CD8-positive, alpha-beta memory T cell (primary cell): ENCODE measurements around the gene CPZ. TPM values are rescaled to one million over a fixed set of nuclear protein-coding genes. Genes with fewer than 3 reads are reported as not detected.
"Not testable (repeated sequence)": the region's sequence is repeated elsewhere in the genome, so short reads cannot be mapped to it uniquely, and the experiment has no call there.

ENCODE experiments used
- CTCF ChIA-PET: fragments of 350-600 bp; sonication (Branson Sonifier 250); formaldehyde crosslinking; loops from one replicate; lab custom pipeline; 2021; ENCODE audit warnings: antibody characterized with exemption; lab: Charles Lee
- POLR2A ChIA-PET: fragments of 350-600 bp; sonication (Branson Sonifier 250); formaldehyde crosslinking; loops from one replicate; lab custom pipeline; 2021; ENCODE audit warnings: antibody characterized with exemption; lab: Charles Lee
- DNase-seq, 5 donors: peaks; one replicate each; pipeline versions ENCODE4 v3.0.0 to v3.0.0-alpha.2; 2020 to 2022; ENCODE audit warnings: mixed read lengths in 1 of 5
- H3K27ac ChIP-seq: one replicate; pipeline ENCODE4 v1.7.0; 2013; ENCODE audit warnings: low read depth, mild to moderate bottlenecking, low read length, moderate library complexity
- H3K27me3 ChIP-seq: 2 replicates; pipeline ENCODE4 v1.7.0; 2013; ENCODE audit warnings: low read length, mild to moderate bottlenecking; ENCODE audit not compliant: insufficient read depth, poor library complexity, severe bottlenecking
- H3K36me3 ChIP-seq: 2 replicates; pipeline ENCODE4 v1.7.0; 2013; ENCODE audit warnings: mild to moderate bottlenecking, low read length, moderate library complexity; ENCODE audit not compliant: insufficient read depth
- H3K4me1 ChIP-seq: 2 replicates; pipeline ENCODE4 v1.7.0; 2013; ENCODE audit warnings: mild to moderate bottlenecking, low read length, moderate library complexity; ENCODE audit not compliant: insufficient read depth
- H3K4me3 ChIP-seq: 2 replicates; pipeline ENCODE4 v1.7.0; 2013; ENCODE audit warnings: mild to moderate bottlenecking, low read length
- H3K9me3 ChIP-seq: 2 replicates; pipeline ENCODE4 v1.7.0; 2013; ENCODE audit warnings: mild to moderate bottlenecking, low read length
- H3K27ac Mint-ChIP-seq, 8 donors: one replicate each; pipeline ENCODE4 v1.8.0; 2020 to 2021; ENCODE audit warnings: mixed read lengths in 8 of 8, mild to moderate bottlenecking in 6 of 8, inconsistent platforms in 3 of 8, moderate library complexity in 3 of 8
- H3K27me3 Mint-ChIP-seq, 2 donors: one replicate each; pipeline ENCODE4 v1.8.0; 2020 to 2021; ENCODE audit warnings: mixed read lengths in 2 of 2, mild to moderate bottlenecking in 1 of 2, moderate library complexity in 1 of 2
- H3K36me3 Mint-ChIP-seq, 3 donors: one replicate each; pipeline ENCODE4 v1.8.0; 2020 to 2021; ENCODE audit warnings: mixed read lengths in 3 of 3, inconsistent platforms in 1 of 3, mild to moderate bottlenecking in 1 of 3
- H3K4me1 Mint-ChIP-seq, 3 donors: one replicate each; pipeline ENCODE4 v1.8.0; 2020 to 2021; ENCODE audit warnings: mixed read lengths in 3 of 3, inconsistent platforms in 1 of 3, mild to moderate bottlenecking in 1 of 3
- H3K4me3 Mint-ChIP-seq, 7 donors: one replicate each; pipeline ENCODE4 v1.8.0; 2020 to 2021; ENCODE audit warnings: mixed read lengths in 7 of 7, mild to moderate bottlenecking in 6 of 7, moderate library complexity in 4 of 7, inconsistent platforms in 2 of 7
- H3K9me3 Mint-ChIP-seq, 5 donors: one replicate each; pipeline ENCODE4 v1.8.0; 2020 to 2022; ENCODE audit warnings: mixed read lengths in 5 of 5, mild to moderate bottlenecking in 3 of 5, moderate library complexity in 2 of 5, inconsistent platforms in 1 of 5
- polyA plus RNA-seq: library from polyadenylated mRNA; unstranded; fragments of 300-500 nt; fragmentation: Illumina TruSeq; gene quantifications from one replicate; pipeline ENCODE4 v1.2.3, GENCODE V29; 2021
- total RNA-seq, 2 experiments: library from RNA; stranded (reverse); gene quantifications; one replicate each; pipeline ENCODE4 v1.2.3, GENCODE V29; 2021

The CPZ gene
- total and polyA plus RNA-seq, 3 experiments from 2014 or later = not detected

GRCh38 chr4:8635897-8636554 lies 43.5 kb downstream of the CPZ start:
- H3K9me3 Mint-ChIP-seq, H3K4me3 ChIP-seq, H3K27me3 ChIP-seq, H3K4me1 ChIP-seq, H3K36me3 Mint-ChIP-seq, H3K36me3 ChIP-seq, DNase-seq, H3K4me3 Mint-ChIP-seq, H3K27ac Mint-ChIP-seq, POLR2A ChIA-PET, H3K27me3 Mint-ChIP-seq, H3K27ac ChIP-seq, H3K4me1 Mint-ChIP-seq, CTCF ChIA-PET, H3K9me3 ChIP-seq: not testable (repeated sequence)

- ChIA-PET POLR2A (no interaction called here), CTCF (no interaction called here)
- Histone ChIP-seq H3K4me1 (no peaks in the 10 kb centered on the region), H3K4me3 (no peak overlapping the region), H3K27me3 (no peaks in the 10 kb centered on the region), H3K27ac (no peak overlapping the region), H3K36me3 (no peaks in the 10 kb centered on the region), H3K9me3 (no peaks in the 10 kb centered on the region)
- DNase-seq = no peak
- no peaks in the 10 kb centered on the region for H3K36me3 Mint-ChIP-seq
- peaks cover 0 to under 1% of the 10 kb centered on the region in 2 donors for H3K27me3 Mint-ChIP-seq
- H3K9me3 Mint-ChIP-seq = no peaks in the 10 kb centered on the region
- H3K4me1 Mint-ChIP-seq = no peaks in the 10 kb centered on the region
- H3K27ac Mint-ChIP-seq = no peak overlapping the region
- no peak overlapping the region for H3K4me3 Mint-ChIP-seq
Observed at GRCh38 chr4:8637456-8637984, 45.0 kb downstream of the CPZ start.

- no peaks in the 10 kb centered on the region for H3K36me3 ChIP-seq
- H3K9me3 ChIP-seq = no peaks in the 10 kb centered on the region
- no peaks in the 10 kb centered on the region for H3K4me1 Mint-ChIP-seq
- CTCF ChIA-PET = no interaction called here
- H3K9me3 Mint-ChIP-seq = no peaks in the 10 kb centered on the region
- no peak overlapping the region for H3K27ac Mint-ChIP-seq
- H3K36me3 Mint-ChIP-seq = no peaks in the 10 kb centered on the region
- no peaks in the 10 kb centered on the region for H3K27me3 ChIP-seq
- POLR2A ChIA-PET = no interaction called here
- DNase-seq = peak in 1 of 5 donors; percentile 31
- peaks cover 0 to 1% of the 10 kb centered on the region in 2 donors for H3K27me3 Mint-ChIP-seq
- H3K4me3 ChIP-seq = no peak overlapping the region
- H3K4me1 ChIP-seq = no peaks in the 10 kb centered on the region
- H3K4me3 Mint-ChIP-seq = no peak overlapping the region
- H3K27ac ChIP-seq = no peak overlapping the region
Observed at GRCh38 chr4:8639021-8639420, 46.5 kb downstream of the CPZ start.

GRCh38 chr4:8639777-8640720 lies 47.5 kb downstream of the CPZ start:
- H3K4me3 Mint-ChIP-seq = no peak overlapping the region
- no peaks in the 10 kb centered on the region for H3K4me1 Mint-ChIP-seq
- Histone ChIP-seq H3K36me3 (no peaks in the 10 kb centered on the region), H3K27ac (no peak overlapping the region), H3K9me3 (no peaks in the 10 kb centered on the region), H3K4me1 (no peaks in the 10 kb centered on the region), H3K27me3 (no peaks in the 10 kb centered on the region), H3K4me3 (no peak overlapping the region)
- no peak for DNase-seq
- H3K9me3 Mint-ChIP-seq = no peaks in the 10 kb centered on the region
- H3K27ac Mint-ChIP-seq = no peak overlapping the region
- CTCF ChIA-PET = no interaction called here
- peaks cover 0 to 1% of the 10 kb centered on the region in 2 donors for H3K27me3 Mint-ChIP-seq
- POLR2A ChIA-PET = no interaction called here
- no peaks in the 10 kb centered on the region for H3K36me3 Mint-ChIP-seq

GRCh38 chr4:8640816-8641215 lies 48.3 kb downstream of the CPZ start:
- no peak for DNase-seq
- ChIA-PET CTCF (no interaction called here), POLR2A (no interaction called here)
- Mint-ChIP-seq H3K4me1 (no peaks in the 10 kb centered on the region), H3K36me3 (no peaks in the 10 kb centered on the region), H3K27me3 (peaks cover 0 to 1% of the 10 kb centered on the region in 2 donors), H3K4me3 (no peak overlapping the region), H3K9me3 (no peaks in the 10 kb centered on the region), H3K27ac (no peak overlapping the region)
- Histone ChIP-seq H3K36me3 (no peaks in the 10 kb centered on the region), H3K27ac (no peak overlapping the region), H3K4me3 (no peak overlapping the region), H3K9me3 (no peaks in the 10 kb centered on the region), H3K27me3 (no peaks in the 10 kb centered on the region), H3K4me1 (no peaks in the 10 kb centered on the region)

GRCh38 chr4:8641256-8641655 lies 48.7 kb downstream of the CPZ start:
- H3K36me3 Mint-ChIP-seq = no peaks in the 10 kb centered on the region
- Histone ChIP-seq H3K27me3 (no peaks in the 10 kb centered on the region), H3K27ac (no peak overlapping the region), H3K9me3 (no peaks in the 10 kb centered on the region), H3K36me3 (no peaks in the 10 kb centered on the region), H3K4me3 (no peak overlapping the region), H3K4me1 (no peaks in the 10 kb centered on the region)
- H3K27me3 Mint-ChIP-seq = peaks cover 0 to 1% of the 10 kb centered on the region in 2 donors
- POLR2A ChIA-PET = no interaction called here
- CTCF ChIA-PET = no interaction called here
- no peak overlapping the region for H3K27ac Mint-ChIP-seq
- H3K9me3 Mint-ChIP-seq = no peaks in the 10 kb centered on the region
- no peak for DNase-seq
- no peaks in the 10 kb centered on the region for H3K4me1 Mint-ChIP-seq
- H3K4me3 Mint-ChIP-seq = no peak overlapping the region

GRCh38 chr4:8641931-8642650 lies 49.5 kb downstream of the CPZ start:
- H3K4me1 ChIP-seq = no peaks in the 10 kb centered on the region
- H3K27ac Mint-ChIP-seq = no peak overlapping the region
- no peak overlapping the region for H3K27ac ChIP-seq
- POLR2A ChIA-PET = no interaction called here
- no peaks in the 10 kb centered on the region for H3K36me3 ChIP-seq
- no peaks in the 10 kb centered on the region for H3K27me3 ChIP-seq
- H3K4me3 ChIP-seq = no peak overlapping the region
- no peaks in the 10 kb centered on the region for H3K9me3 Mint-ChIP-seq
- CTCF ChIA-PET = no interaction called here
- H3K4me1 Mint-ChIP-seq = no peaks in the 10 kb centered on the region
- no peaks in the 10 kb centered on the region for H3K9me3 ChIP-seq
- no peaks in the 10 kb centered on the region for H3K36me3 Mint-ChIP-seq
- H3K27me3 Mint-ChIP-seq = peaks cover 0 to 1% of the 10 kb centered on the region in 2 donors
- DNase-seq = no peak
- H3K4me3 Mint-ChIP-seq = no peak overlapping the region
